ENCODE results near the gene TRMT11. TPM values are rescaled to one million over a fixed set of nuclear protein-coding genes. Genes with fewer than 3 reads are reported as not detected.

The TRMT11 gene
- total and polyA plus RNA-seq, 9 of the 15 experiments (the other 6 are each of a cell fraction or from before 2014, with no cell fraction given), result 38.8 to 88.0 (median 59.8) TPM

- TF ChIP-seq, protein P1, sequence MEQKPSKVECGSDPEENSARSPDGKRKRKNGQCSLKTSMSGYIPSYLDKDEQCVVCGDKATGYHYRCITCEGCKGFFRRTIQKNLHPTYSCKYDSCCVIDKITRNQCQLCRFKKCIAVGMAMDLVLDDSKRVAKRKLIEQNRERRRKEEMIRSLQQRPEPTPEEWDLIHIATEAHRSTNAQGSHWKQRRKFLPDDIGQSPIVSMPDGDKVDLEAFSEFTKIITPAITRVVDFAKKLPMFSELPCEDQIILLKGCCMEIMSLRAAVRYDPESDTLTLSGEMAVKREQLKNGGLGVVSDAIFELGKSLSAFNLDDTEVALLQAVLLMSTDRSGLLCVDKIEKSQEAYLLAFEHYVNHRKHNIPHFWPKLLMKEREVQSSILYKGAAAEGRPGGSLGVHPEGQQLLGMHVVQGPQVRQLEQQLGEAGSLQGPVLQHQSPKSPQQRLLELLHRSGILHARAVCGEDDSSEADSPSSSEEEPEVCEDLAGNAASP (IDR thresholded peaks at IDR 0.05), result no peak
- TF ChIP-seq TBL1XR1 (IDR thresholded peaks at IDR 0.05; ENCODE audit: low read length in 2 of 2) (no peak), NR2F6 (CRISPR knock-in tag; IDR thresholded peaks at IDR 0.05) (no peak), HSF4 (CRISPR knock-in tag; IDR thresholded peaks at IDR 0.05; ENCODE audit: borderline replicate concordance) (no peak), TAL1 (IDR thresholded peaks at IDR 0.05) (no peak), BRD9 (IDR thresholded peaks at IDR 0.05; ENCODE audit: low read depth, partially characterized antibody) (no peak), HINFP (tag; conservative IDR thresholded peaks at IDR 0.05; ENCODE audit: low read depth) (no peak)
Observed at GRCh38 chr6:125991653-125992052, 5.3 kb downstream of the TRMT11 start (continued).

Data from K562 (cell line).